ENCODE results near the gene HBA2. TPM values are rescaled to one million over a fixed set of nuclear protein-coding genes. Genes with fewer than 3 reads are reported as not detected.
A peak's percentile ranks its signal among the peaks of the same experiment; 100 is the strongest.
"Not testable (repeated sequence)": the region's sequence is repeated elsewhere in the genome, so short reads cannot be mapped to it uniquely, and the experiment has no call there.

The HBA2 gene
- total and polyA plus RNA-seq, 9 of the 15 experiments (the other 6 are each of a cell fraction or from before 2014, with no cell fraction given), result 40.4 to 853 (median 286) TPM

- TF ChIP-seq NKRF (IDR thresholded peaks at IDR 0.05; ENCODE audit: borderline replicate concordance), result 0 out of 2 replicates have a peak, but pooled peaks have one; percentile 53
- TF ChIP-seq NCOA1 (IDR thresholded peaks at IDR 0.05; ENCODE audit: low read depth), result 0 out of 2 replicates have a peak, but pooled peaks have one; percentile 27
- TF ChIP-seq REST (IDR thresholded peaks at IDR 0.05; ENCODE audit: borderline replicate concordance), result peak; percentile 98
- TF ChIP-seq REST (CRISPR knock-in tag; IDR thresholded peaks at IDR 0.05; ENCODE audit: low read depth), result peak; percentile 95
- not testable (repeated sequence) for TF ChIP-seq TOE1 (IDR thresholded peaks at IDR 0.05; ENCODE audit: borderline replicate concordance)
- TF ChIP-seq TOE1 (CRISPR knock-in tag; IDR thresholded peaks at IDR 0.05; ENCODE audit: borderline replicate concordance, low read depth), result peak; percentile 74; the same call in 1 of the 2 replicates
- peak; percentile 40; the same call in 1 of the 2 replicates for TF ChIP-seq ETS1 (conservative IDR thresholded peaks at IDR 0.05; ENCODE audit: control insufficient read depth, low read depth, low read length)
- 0 out of 2 replicates have a peak, but pooled peaks have one; percentile 53 for TF ChIP-seq AFF4 (CRISPR knock-in tag; IDR thresholded peaks at IDR 0.05)
- TF ChIP-seq SP1 (CRISPR knock-in tag; IDR thresholded peaks at IDR 0.05), result 0 out of 2 replicates have a peak, but pooled peaks have one; percentile 41
- TF ChIP-seq EGR1 (conservative IDR thresholded peaks at IDR 0.05), result peak; percentile 58
- TF ChIP-seq ETV5 (CRISPR knock-in tag; IDR thresholded peaks at IDR 0.05; ENCODE audit: low read depth), result peak; percentile 66; the same call in 1 of the 2 replicates
Observed at GRCh38 chr16:170088-170507, 2.6 kb upstream of the HBA2 start (continued).
